Breast epithelium (tissue), 4 donors: ENCODE measurements around the gene HERC3. TPM values are rescaled to one million over a fixed set of nuclear protein-coding genes. Genes with fewer than 3 reads are reported as not detected.

Experiments used
- DNase-seq, 2 donors: peaks; one replicate each; pipeline ENCODE4 v3.0.0-alpha.2; 2019; ENCODE audit warnings: low spot score in 2 of 2
- H3K27ac ChIP-seq, 2 donors: fragments of 200-600 bp; sonication (generic) in 1 of 2; one replicate each; pipeline ENCODE4 v1.5.1; 2016 to 2019; ENCODE audit warnings: mild to moderate bottlenecking in 1 of 2
- H3K27me3 ChIP-seq, 2 donors: fragments of 200-600 bp; sonication (generic) in 1 of 2; one replicate each; pipeline versions ENCODE4 v1.5.1 to v1.6.0; 2017 to 2019; ENCODE audit warnings: control low read depth in 1 of 2, mild to moderate bottlenecking in 1 of 2
- H3K36me3 ChIP-seq: fragments of 200-600 bp; one replicate; pipeline ENCODE4 v1.5.1; 2019
- H3K4me1 ChIP-seq, 2 donors: fragments of 200-600 bp; sonication (generic); one replicate each; pipeline ENCODE4 v1.5.1; 2016 to 2019; ENCODE audit warnings: control low read depth in 1 of 2
- H3K4me3 ChIP-seq, 3 donors: fragments of 200-600 bp; sonication (generic); 1 replicate in 2 of 3; 2 replicates in 1 of 3; pipeline ENCODE4 v1.5.1; 2016 to 2019; ENCODE audit warnings: mild to moderate bottlenecking in 3 of 3, moderate library complexity in 2 of 3
- H3K9me3 ChIP-seq, 2 donors: fragments of 200-600 bp; sonication (generic) in 1 of 2; one replicate each; pipeline ENCODE4 v1.5.1; 2016 to 2019; ENCODE audit warnings: control low read depth in 1 of 2
- CTCF ChIP-seq, 3 donors: fragments of 450-650 bp; IDR thresholded peaks; one replicate each; pipeline ENCODE4 v1.5.1; 2016 to 2017; ENCODE audit warnings: antibody characterized with exemption in 3 of 3, mild to moderate bottlenecking in 3 of 3, moderate library complexity in 3 of 3
- POLR2A ChIP-seq: fragments of 450-650 bp; IDR thresholded peaks from one replicate; pipeline ENCODE4 v1.6.1; 2016; ENCODE audit warnings: antibody characterized with exemption, mild to moderate bottlenecking, moderate library complexity
- POLR2AphosphoS5 ChIP-seq, 3 donors: sonication (generic); formaldehyde crosslinking; IDR thresholded peaks; one replicate each; pipeline ENCODE4 v1.6.1; 2017; ENCODE audit warnings: antibody characterized with exemption in 3 of 3
- intact Hi-C: fragments of 100-400 bp; cut with DNase I; formaldehyde crosslinking; loops from one replicate; pipeline ENCODE4 v1.15.1; 2023; ENCODE audit warnings: low total_unique reads
- total RNA-seq, 3 donors: library from RNA; depleted of rRNA; stranded (reverse); fragments of >200 nt; gene quantifications; one replicate each; pipeline ENCODE4 v1.1.0, GENCODE V29; 2016

Gene HERC3
- total RNA-seq: 10 to 100 TPM; 34.1 to 60.9 (median 35.4) TPM

- H3K9me3 ChIP-seq: no peaks in the 10 kb centered on the region
- H3K27ac ChIP-seq: peak within 1 kb of the TSS; percentile 90 to 94
- intact Hi-C loops: no loop called here
- H3K4me1 ChIP-seq: no peaks in the 10 kb centered on the region
- TF ChIP-seq POLR2AphosphoS5 (IDR thresholded peaks at IDR 0.05) (peak in 2 of 3 donors; percentile 33 to 36), POLR2A (no peak)
- H3K36me3 ChIP-seq: no peaks in the 10 kb centered on the region
- DNase-seq: peak; percentile 79 to 86
- H3K4me3 ChIP-seq: peak within 1 kb of the TSS; percentile 69 to 91 (median 80)
- no peaks in the 10 kb centered on the region for H3K27me3 ChIP-seq
Observed at GRCh38 chr4:88591787-88592599, at the start of gene HERC3. HERC3 (plus strand) TSS chr4:88592480; CDS start chr4:88605824, 13,344 bp downstream.

GRCh38 chr4:88549815-88550214 lies 42.5 kb upstream of the HERC3 start:
- TF ChIP-seq POLR2A: no peak
- TF ChIP-seq POLR2AphosphoS5 (IDR thresholded peaks at IDR 0.05): no peak
- no peak for TF ChIP-seq CTCF (IDR thresholded peaks at IDR 0.05)
- Histone ChIP-seq H3K36me3 (no peaks in the 10 kb centered on the region), H3K4me3 (no peak overlapping the region), H3K27me3 (no peaks in the 10 kb centered on the region), H3K9me3 (no peaks in the 10 kb centered on the region), H3K4me1 (no peaks in the 10 kb centered on the region), H3K27ac (no peak overlapping the region)
- no peak for DNase-seq
- intact Hi-C loops: no loop called here

GRCh38 chr4:88567591-88567990 lies 24.7 kb upstream of the HERC3 start:
- intact Hi-C loops: no loop called here
- Histone ChIP-seq H3K4me3 (no peak overlapping the region), H3K36me3 (no peaks in the 10 kb centered on the region), H3K27me3 (no peaks in the 10 kb centered on the region), H3K4me1 (no peaks in the 10 kb centered on the region), H3K27ac (no peak overlapping the region), H3K9me3 (no peaks in the 10 kb centered on the region)
- no peak for DNase-seq
- TF ChIP-seq POLR2A (no peak), CTCF (IDR thresholded peaks at IDR 0.05) (no peak), POLR2AphosphoS5 (IDR thresholded peaks at IDR 0.05) (no peak)

- no peaks in the 10 kb centered on the region for H3K4me1 ChIP-seq
- no peaks in the 10 kb centered on the region for H3K36me3 ChIP-seq
- H3K4me3 ChIP-seq: no peak overlapping the region
- DNase-seq: no peak
- intact Hi-C loops: no loop called here
- H3K27ac ChIP-seq: no peak overlapping the region
- TF ChIP-seq POLR2A: no peak
- no peaks in the 10 kb centered on the region for H3K9me3 ChIP-seq
- H3K27me3 ChIP-seq: no peaks in the 10 kb centered on the region
Observed at GRCh38 chr4:88570001-88570400, 22.3 kb upstream of the HERC3 start.

- Histone ChIP-seq H3K4me3 (no peak overlapping the region), H3K9me3 (no peaks in the 10 kb centered on the region), H3K36me3 (no peaks in the 10 kb centered on the region), H3K27ac (no peak overlapping the region), H3K27me3 (no peaks in the 10 kb centered on the region), H3K4me1 (no peaks in the 10 kb centered on the region)
- TF ChIP-seq CTCF (IDR thresholded peaks at IDR 0.05) (no peak), POLR2A (no peak), POLR2AphosphoS5 (IDR thresholded peaks at IDR 0.05) (no peak)
- intact Hi-C loops: no loop called here
- no peak for DNase-seq
Observed at GRCh38 chr4:88573276-88573980, 18.9 kb upstream of the HERC3 start.

GRCh38 chr4:88573995-88574394 lies 18.3 kb upstream of the HERC3 start:
- no peak for DNase-seq
- Histone ChIP-seq H3K27ac (no peak overlapping the region), H3K36me3 (no peaks in the 10 kb centered on the region), H3K4me3 (no peak overlapping the region), H3K9me3 (no peaks in the 10 kb centered on the region), H3K4me1 (no peaks in the 10 kb centered on the region), H3K27me3 (no peaks in the 10 kb centered on the region)
- no peak for TF ChIP-seq POLR2A
- intact Hi-C loops: no loop called here
